ENCODE measurements around the gene SPOCK1.

SPOCK1 gene

DNA sequence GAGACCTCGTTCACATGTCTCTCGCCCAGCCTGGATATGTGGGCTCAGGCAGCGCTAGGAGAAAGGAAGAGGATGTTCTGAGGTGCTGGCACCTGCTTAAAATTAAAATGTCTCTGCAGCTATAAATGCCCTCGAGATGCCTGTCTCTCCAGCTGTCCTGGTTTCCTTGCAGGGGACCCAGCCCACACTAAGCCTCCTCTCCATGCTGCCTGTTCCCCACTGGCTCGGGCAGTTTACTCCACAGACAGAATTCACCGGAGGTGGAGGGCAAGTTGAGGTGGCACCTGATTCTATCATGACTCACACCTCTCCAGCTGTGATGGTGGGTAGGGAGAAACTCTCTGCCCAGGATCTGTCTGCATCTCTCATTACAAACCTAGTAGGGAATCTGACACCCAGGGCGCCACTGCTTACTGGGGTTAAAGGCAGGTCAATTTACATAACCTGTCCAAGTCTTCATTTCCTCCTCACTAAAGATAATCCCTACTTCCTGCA lies 420.9 kb downstream of the SPOCK1 start:
- H3K27me3 Mint-ChIP-seq (ENCODE audit: low read depth): peaks cover 6% of the 10 kb centered on the region
- no peak overlapping the region for H3K4me3 Mint-ChIP-seq
- peaks cover 14% of the 10 kb centered on the region for H3K4me1 Mint-ChIP-seq
- TF ChIP-seq, protein P1, sequence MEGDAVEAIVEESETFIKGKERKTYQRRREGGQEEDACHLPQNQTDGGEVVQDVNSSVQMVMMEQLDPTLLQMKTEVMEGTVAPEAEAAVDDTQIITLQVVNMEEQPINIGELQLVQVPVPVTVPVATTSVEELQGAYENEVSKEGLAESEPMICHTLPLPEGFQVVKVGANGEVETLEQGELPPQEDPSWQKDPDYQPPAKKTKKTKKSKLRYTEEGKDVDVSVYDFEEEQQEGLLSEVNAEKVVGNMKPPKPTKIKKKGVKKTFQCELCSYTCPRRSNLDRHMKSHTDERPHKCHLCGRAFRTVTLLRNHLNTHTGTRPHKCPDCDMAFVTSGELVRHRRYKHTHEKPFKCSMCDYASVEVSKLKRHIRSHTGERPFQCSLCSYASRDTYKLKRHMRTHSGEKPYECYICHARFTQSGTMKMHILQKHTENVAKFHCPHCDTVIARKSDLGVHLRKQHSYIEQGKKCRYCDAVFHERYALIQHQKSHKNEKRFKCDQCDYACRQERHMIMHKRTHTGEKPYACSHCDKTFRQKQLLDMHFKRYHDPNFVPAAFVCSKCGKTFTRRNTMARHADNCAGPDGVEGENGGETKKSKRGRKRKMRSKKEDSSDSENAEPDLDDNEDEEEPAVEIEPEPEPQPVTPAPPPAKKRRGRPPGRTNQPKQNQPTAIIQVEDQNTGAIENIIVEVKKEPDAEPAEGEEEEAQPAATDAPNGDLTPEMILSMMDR (IDR thresholded peaks at IDR 0.05; ENCODE audit: unreplicated experiment in 3 of 3): no peak
- no peaks in the 10 kb centered on the region for H3K36me3 Mint-ChIP-seq (ENCODE audit: low read depth)
- no peak overlapping the region for H3K27ac Mint-ChIP-seq
- H3K9me3 Mint-ChIP-seq: no peaks in the 10 kb centered on the region

DNA sequence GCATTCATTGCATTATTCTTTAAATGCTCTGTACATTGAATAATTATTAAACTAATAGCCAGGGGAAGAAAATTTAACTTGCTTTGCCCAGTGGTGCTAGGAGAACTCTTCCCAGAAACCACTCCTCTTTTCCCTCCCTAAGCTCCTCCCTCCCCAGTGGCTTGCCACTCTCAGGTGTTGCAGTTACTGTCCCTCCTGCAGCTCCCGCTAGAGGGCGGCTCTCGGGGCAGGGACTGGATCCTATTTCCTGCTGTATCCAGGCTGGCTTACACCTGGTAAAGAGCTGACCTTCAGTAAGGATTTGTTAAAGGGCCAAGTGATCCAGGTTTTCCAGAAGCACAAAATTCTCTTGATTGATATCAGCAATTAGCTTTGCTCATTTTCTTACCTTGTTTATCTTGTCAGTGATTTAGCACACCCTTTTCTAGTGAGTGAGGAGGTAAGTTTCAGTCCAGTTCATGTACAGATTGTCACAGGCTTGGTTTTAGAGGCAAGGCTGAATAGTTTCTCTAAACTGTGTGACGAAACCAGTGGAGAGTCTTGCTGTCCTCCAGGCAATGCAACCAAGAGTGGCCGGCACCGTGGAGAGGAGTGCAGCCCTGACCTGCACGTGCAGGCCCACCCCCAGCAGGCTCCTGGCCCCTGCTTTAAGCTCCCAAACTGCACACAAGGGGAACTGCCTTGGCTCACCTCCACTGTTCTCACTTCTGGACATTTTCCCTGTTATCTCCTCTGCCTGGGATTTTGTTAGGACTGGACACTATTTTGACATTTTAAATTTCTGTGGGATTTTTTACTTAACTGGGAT lies 423.8 kb downstream of the SPOCK1 start:
- H3K36me3 Mint-ChIP-seq (ENCODE audit: low read depth): no peaks in the 10 kb centered on the region
- no peak overlapping the region for H3K4me3 Mint-ChIP-seq
- H3K9me3 Mint-ChIP-seq: no peaks in the 10 kb centered on the region
- H3K27ac Mint-ChIP-seq: peak overlapping the region in 1 of 3 experiments; percentile 16
- TF ChIP-seq, protein P1 (IDR thresholded peaks at IDR 0.05; ENCODE audit: unreplicated experiment in 3 of 3): peak; percentile 53 to 73 (median 57)
- peaks cover 31% of the 10 kb centered on the region for H3K4me1 Mint-ChIP-seq
- peaks cover 7% of the 10 kb centered on the region for H3K27me3 Mint-ChIP-seq (ENCODE audit: low read depth)

DNA sequence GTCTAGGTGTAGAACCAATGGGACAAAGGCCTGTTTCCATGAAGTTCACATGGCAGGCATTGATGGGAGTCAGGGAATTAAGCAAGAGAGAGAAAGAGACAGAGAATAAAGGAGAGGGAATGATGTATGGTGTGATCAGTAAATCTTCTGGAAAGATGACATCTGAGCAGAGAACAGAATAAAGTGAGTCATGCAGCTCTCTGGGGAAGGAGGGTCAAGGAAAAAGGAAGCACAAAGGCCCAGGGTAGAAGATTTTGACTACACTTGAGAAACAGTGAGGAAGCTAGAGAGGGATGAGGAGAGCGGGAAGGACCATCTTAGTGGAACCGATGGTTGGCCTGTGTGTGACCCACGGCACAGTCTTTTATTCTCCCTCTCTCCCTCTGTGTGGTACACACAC lies 425.9 kb downstream of the SPOCK1 start:
- Mint-ChIP-seq H3K36me3 (ENCODE audit: low read depth) (no peaks in the 10 kb centered on the region), H3K27ac (no peak overlapping the region), H3K27me3 (ENCODE audit: low read depth) (peaks cover 7% of the 10 kb centered on the region), H3K4me1 (peaks cover 23% of the 10 kb centered on the region), H3K9me3 (no peaks in the 10 kb centered on the region), H3K4me3 (no peak overlapping the region)
- TF ChIP-seq, protein P1 (IDR thresholded peaks at IDR 0.05; ENCODE audit: unreplicated experiment in 3 of 3): no peak

DNA sequence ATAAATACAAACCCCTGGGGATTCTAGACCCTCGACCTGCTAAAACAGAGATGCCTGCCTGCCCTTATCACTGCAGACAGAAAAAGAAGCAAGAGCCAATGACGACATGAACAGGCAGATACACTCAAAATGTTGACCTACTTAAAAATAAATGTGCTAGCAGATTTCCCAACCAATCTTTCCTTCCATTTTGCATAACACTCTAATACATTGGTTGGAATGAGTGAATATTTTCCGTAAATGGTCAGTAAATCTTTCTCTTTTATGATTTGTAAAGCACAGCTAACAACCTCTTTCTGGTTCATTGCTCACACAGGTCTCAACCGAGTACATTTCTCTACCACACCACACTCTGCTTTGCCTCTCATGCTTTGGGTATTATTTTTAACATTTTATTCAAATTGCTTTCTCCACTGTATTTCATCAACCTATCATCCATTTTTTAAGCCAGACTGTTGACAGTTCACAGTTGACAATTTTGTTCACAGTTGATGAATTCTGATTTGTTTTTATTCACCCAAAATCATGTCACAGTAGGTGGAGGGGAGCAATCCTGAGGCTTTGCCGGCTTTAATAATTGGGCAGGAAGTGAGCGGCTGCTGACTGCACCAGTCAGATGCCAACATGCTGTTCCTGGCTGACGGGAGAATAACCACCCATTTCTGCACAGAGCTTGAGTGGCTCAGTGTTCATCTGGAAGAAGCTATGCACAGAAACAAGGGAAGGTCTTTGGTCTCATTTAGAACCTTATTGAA lies 426.6 kb downstream of the SPOCK1 start:
- Mint-ChIP-seq H3K4me1 (peaks cover 18% of the 10 kb centered on the region), H3K36me3 (ENCODE audit: low read depth) (no peaks in the 10 kb centered on the region), H3K27me3 (ENCODE audit: low read depth) (peaks cover 9% of the 10 kb centered on the region), H3K27ac (peak overlapping the region; percentile 14 to 48 (median 23)), H3K4me3 (no peak overlapping the region), H3K9me3 (no peaks in the 10 kb centered on the region)
- TF ChIP-seq, protein P1 (IDR thresholded peaks at IDR 0.05; ENCODE audit: unreplicated experiment in 3 of 3): no peak

DNA sequence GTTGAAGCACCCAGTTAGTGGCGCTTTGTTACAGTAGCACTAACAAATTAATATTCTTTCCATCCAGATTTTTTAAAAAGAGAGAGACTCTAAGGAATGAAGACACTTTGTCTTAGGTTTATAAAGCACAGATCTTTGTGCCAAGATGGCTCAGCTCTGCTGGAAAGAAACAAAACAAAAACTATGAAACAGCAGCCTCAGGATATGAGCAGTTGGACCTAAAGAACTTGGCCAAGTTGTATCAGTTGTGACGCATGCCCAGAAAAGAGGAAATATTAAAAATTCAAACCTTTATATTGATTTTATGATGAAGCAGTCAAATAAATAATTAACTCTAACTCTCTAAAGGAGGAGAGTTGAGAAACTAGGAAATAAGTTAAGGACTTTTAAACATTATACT lies 427.2 kb downstream of the SPOCK1 start:
- Mint-ChIP-seq H3K27ac (peak overlapping the region in 2 of 3 experiments; percentile 14 to 17), H3K9me3 (no peaks in the 10 kb centered on the region), H3K27me3 (ENCODE audit: low read depth) (peaks cover 9% of the 10 kb centered on the region), H3K36me3 (ENCODE audit: low read depth) (no peaks in the 10 kb centered on the region), H3K4me3 (no peak overlapping the region), H3K4me1 (peaks cover 18% of the 10 kb centered on the region)
- TF ChIP-seq, protein P1 (IDR thresholded peaks at IDR 0.05; ENCODE audit: unreplicated experiment in 3 of 3): no peak
